Measurements from ENCODE around the gene MACROD1. TPM values are rescaled to one million over a fixed set of nuclear protein-coding genes. Genes with fewer than 3 reads are reported as not detected.

MACROD1 gene
- total and polyA plus RNA-seq, 10 of the 15 experiments (the other 5 are each of a cell fraction or from before 2014, with no cell fraction given) = 1.2 to 22.7 (median 11.3) TPM; not detected in 1

DNA sequence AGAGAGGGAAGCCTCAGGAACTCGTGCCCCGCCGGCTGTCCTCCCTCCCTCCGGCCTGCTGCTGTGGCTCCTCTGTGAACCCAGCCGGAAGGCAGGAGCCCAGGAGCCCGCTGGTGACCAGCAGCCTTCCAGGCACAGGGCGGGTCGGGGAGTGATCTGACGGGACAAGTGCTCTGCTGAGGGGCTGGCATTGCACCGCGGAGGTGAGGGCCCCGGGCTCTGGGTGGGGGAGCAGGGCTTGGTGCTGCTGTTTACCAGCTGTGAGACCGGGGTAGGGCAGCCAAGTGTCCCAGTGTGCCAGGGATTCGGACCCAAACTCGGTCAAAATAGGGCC is 76.9 kb downstream of the MACROD1 start:
- H3K9ac ChIP-seq (ENCODE audit: control insufficient read depth, insufficient read depth, low read length) = no peak overlapping the region
- DNase-seq (ENCODE audit: low read depth, low spot score) (no peak), ATAC-seq (no peak), FAIRE-seq (no peak)
- H3K36me3 ChIP-seq (ENCODE audit: control insufficient read depth in 2 of 2, insufficient read depth in 2 of 2, low read length in 1 of 2) = no peaks in the 10 kb centered on the region
- no peak overlapping the region for H3K4me2 ChIP-seq (ENCODE audit: control insufficient read depth, insufficient read depth)
- no peaks in the 10 kb centered on the region for H3K4me1 ChIP-seq (ENCODE audit: control insufficient read depth, insufficient read depth, low read length)
- ChIA-PET POLR2A (no interaction called here), CTCF (no interaction called here), RAD21 (ENCODE audit: unreplicated experiment) (no interaction called here), SMC1A (ENCODE audit: uncharacterized antibody, unreplicated experiment) (no interaction called here)
- H3K27ac ChIP-seq (ENCODE audit: control insufficient read depth, insufficient read depth) = no peak overlapping the region
- no peak overlapping the region for H3K4me3 ChIP-seq
- no TSS peak for BruUV-seq (replicated peaks)
- no peaks in the 10 kb centered on the region for H4K20me1 ChIP-seq (ENCODE audit: control insufficient read depth, insufficient read depth)
- in situ Hi-C loops (cut with MboI) = no loop called here
- H3K79me2 ChIP-seq (ENCODE audit: control insufficient read depth, insufficient read depth, low read length) = no peaks in the 10 kb centered on the region
- intact Hi-C loops (cut with micrococcal nuclease; ENCODE audit: unreplicated experiment) = no loop called here
- H3K27me3 ChIP-seq (replicated peaks in 1 of 2; ENCODE audit: control insufficient read depth in 2 of 2, insufficient read depth in 2 of 2, low read length in 1 of 2) = no peaks in the 10 kb centered on the region; a peak in 1 of 4 replicates
- no peak overlapping the region for H2AFZ ChIP-seq (ENCODE audit: control insufficient read depth, low read depth, low read length)
- H3K9me3 ChIP-seq (replicated peaks; ENCODE audit: control insufficient read depth, insufficient read depth, low read length) = no peaks in the 10 kb centered on the region
- 49% methylated on average over 15 of the region's 15 CpGs for WGBS (ENCODE audit: insufficient coverage, insufficient replicate concordance, low lambda C conversion rate, missing lambda C conversion rate)
- TF ChIP-seq BHLHE40 (IDR thresholded peaks at IDR 0.05; ENCODE audit: borderline replicate concordance in 1 of 2, low read depth in 2 of 2, low read length in 1 of 2) (no peak), EZH2 (IDR thresholded peaks at IDR 0.05; ENCODE audit: borderline replicate concordance, control insufficient read depth, low read depth, low read length) (no peak), DPF2 (IDR thresholded peaks at IDR 0.05) (no peak), CUX1 (IDR thresholded peaks at IDR 0.05; ENCODE audit: insufficient replicate concordance, low read depth, low read length) (no peak), SMAD5 (IDR thresholded peaks at IDR 0.05; ENCODE audit: low read depth) (no peak), E4F1 (IDR thresholded peaks at IDR 0.05; ENCODE audit: borderline replicate concordance, partially characterized antibody) (no peak)
- TF ChIP-seq, protein P1, sequence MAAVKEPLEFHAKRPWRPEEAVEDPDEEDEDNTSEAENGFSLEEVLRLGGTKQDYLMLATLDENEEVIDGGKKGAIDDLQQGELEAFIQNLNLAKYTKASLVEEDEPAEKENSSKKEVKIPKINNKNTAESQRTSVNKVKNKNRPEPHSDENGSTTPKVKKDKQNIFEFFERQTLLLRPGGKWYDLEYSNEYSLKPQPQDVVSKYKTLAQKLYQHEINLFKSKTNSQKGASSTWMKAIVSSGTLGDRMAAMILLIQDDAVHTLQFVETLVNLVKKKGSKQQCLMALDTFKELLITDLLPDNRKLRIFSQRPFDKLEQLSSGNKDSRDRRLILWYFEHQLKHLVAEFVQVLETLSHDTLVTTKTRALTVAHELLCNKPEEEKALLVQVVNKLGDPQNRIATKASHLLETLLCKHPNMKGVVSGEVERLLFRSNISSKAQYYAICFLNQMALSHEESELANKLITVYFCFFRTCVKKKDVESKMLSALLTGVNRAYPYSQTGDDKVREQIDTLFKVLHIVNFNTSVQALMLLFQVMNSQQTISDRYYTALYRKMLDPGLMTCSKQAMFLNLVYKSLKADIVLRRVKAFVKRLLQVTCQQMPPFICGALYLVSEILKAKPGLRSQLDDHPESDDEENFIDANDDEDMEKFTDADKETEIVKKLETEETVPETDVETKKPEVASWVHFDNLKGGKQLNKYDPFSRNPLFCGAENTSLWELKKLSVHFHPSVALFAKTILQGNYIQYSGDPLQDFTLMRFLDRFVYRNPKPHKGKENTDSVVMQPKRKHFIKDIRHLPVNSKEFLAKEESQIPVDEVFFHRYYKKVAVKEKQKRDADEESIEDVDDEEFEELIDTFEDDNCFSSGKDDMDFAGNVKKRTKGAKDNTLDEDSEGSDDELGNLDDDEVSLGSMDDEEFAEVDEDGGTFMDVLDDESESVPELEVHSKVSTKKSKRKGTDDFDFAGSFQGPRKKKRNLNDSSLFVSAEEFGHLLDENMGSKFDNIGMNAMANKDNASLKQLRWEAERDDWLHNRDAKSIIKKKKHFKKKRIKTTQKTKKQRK (IDR thresholded peaks at IDR 0.05; ENCODE audit: low read depth, low read length) = no peak
- TF ChIP-seq, protein P2, sequence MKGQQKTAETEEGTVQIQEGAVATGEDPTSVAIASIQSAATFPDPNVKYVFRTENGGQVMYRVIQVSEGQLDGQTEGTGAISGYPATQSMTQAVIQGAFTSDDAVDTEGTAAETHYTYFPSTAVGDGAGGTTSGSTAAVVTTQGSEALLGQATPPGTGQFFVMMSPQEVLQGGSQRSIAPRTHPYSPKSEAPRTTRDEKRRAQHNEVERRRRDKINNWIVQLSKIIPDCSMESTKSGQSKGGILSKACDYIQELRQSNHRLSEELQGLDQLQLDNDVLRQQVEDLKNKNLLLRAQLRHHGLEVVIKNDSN (IDR thresholded peaks at IDR 0.05; ENCODE audit: borderline replicate concordance, extremely low read length, insufficient read depth, low read depth, low read length) = no peak

All from GM12878 (cell line).